Measurements from ENCODE around the gene KDELR3. TPM values are rescaled to one million over a fixed set of nuclear protein-coding genes. Genes with fewer than 3 reads are reported as not detected.

Gene KDELR3
- total and polyA plus RNA-seq, 2 donors (not counting 3 experiments of a cell fraction or from before 2014, with no cell fraction given): 28.6 to 61.3 TPM

DNA sequence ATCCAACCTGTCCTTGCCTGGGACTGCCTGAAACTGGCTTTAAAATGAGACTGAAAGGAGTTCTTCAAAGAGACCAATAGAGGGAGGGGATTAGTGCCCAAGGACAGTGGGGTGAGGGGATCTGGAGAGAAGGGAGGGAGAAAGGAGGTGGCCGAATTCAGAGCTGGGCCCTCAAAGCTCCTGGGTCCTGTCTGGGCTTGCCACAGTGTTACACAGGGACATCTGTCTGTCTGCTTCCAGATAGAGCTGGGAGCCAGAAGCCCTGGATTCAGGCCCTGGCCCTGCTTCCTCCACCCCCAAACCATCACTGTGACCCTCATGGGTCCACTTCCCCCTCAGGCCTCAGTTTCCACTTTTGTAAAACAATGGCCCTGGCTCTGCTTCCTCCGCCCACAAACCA, 16.5 kb upstream of the KDELR3 start:
- Histone ChIP-seq H4K20me1 (replicated peaks; ENCODE audit: control insufficient read depth, extremely low read depth, insufficient read depth, low read length) (no peaks in the 10 kb centered on the region), H3K4me2 (ENCODE audit: insufficient read depth, low read length) (no peak overlapping the region), H3K4me3 (replicated peaks in 1 of 3; ENCODE audit: insufficient read depth in 1 of 3, low read depth in 1 of 3, low read length in 3 of 3) (no peak overlapping the region), H3K36me3 (ENCODE audit: control insufficient read depth in 2 of 2, extremely low read depth in 1 of 2, insufficient read depth in 2 of 2, low read length in 2 of 2) (no peaks in the 10 kb centered on the region), H3K9me3 (replicated peaks; ENCODE audit: control insufficient read depth, insufficient read depth, low read length) (no peaks in the 10 kb centered on the region), H3K27me3 (ENCODE audit: control insufficient read depth in 2 of 2, insufficient read depth in 2 of 2, low read length in 2 of 2) (peaks cover 33 to 34% of the 10 kb centered on the region in 2 experiments), H3K79me2 (ENCODE audit: control insufficient read depth, insufficient read depth, low read length) (no peaks in the 10 kb centered on the region), H3K9me1 (replicated peaks; ENCODE audit: control insufficient read depth, extremely low read depth, insufficient read depth, low read length) (no peaks in the 10 kb centered on the region), H3K27ac (ENCODE audit: insufficient read depth, low read depth, low read length) (no peak overlapping the region), H2AFZ (ENCODE audit: low read depth, low read length) (no peak overlapping the region), H3K4me1 (ENCODE audit: control insufficient read depth, extremely low read depth, insufficient read depth, low read length) (no peaks in the 10 kb centered on the region), H3K9ac (replicated peaks; ENCODE audit: extremely low read depth, insufficient read depth, low read length) (no peak overlapping the region)
- TF ChIP-seq EZH2 (IDR thresholded peaks at IDR 0.05; ENCODE audit: borderline replicate concordance, low read depth, low read length, severe bottlenecking) (no peak), MYC (IDR thresholded peaks at IDR 0.05; ENCODE audit: low read depth, low read length) (no peak), POLR2AphosphoS5 (IDR thresholded peaks at IDR 0.05; ENCODE audit: insufficient read depth, low read depth, low read length) (no peak), POLR2A (IDR thresholded peaks at IDR 0.05; ENCODE audit: low read depth, low read length) (no peak), FOS (IDR thresholded peaks at IDR 0.05; ENCODE audit: borderline replicate concordance, insufficient read depth, low read length) (no peak), JUN (IDR thresholded peaks at IDR 0.05; ENCODE audit: borderline replicate concordance, insufficient read depth, insufficient read length, low read depth) (no peak)
- TF ChIP-seq, protein P1, sequence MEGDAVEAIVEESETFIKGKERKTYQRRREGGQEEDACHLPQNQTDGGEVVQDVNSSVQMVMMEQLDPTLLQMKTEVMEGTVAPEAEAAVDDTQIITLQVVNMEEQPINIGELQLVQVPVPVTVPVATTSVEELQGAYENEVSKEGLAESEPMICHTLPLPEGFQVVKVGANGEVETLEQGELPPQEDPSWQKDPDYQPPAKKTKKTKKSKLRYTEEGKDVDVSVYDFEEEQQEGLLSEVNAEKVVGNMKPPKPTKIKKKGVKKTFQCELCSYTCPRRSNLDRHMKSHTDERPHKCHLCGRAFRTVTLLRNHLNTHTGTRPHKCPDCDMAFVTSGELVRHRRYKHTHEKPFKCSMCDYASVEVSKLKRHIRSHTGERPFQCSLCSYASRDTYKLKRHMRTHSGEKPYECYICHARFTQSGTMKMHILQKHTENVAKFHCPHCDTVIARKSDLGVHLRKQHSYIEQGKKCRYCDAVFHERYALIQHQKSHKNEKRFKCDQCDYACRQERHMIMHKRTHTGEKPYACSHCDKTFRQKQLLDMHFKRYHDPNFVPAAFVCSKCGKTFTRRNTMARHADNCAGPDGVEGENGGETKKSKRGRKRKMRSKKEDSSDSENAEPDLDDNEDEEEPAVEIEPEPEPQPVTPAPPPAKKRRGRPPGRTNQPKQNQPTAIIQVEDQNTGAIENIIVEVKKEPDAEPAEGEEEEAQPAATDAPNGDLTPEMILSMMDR (IDR thresholded peaks at IDR 0.05; ENCODE audit: extremely low read depth in 1 of 2, insufficient read depth in 1 of 2, low read depth in 1 of 2, low read length in 2 of 2): no peak
- FAIRE-seq: no peak
- dilution Hi-C loops (cut with MboI; ENCODE audit: extremely low pct_ligation_motif_present, low sequenced_read_pairs): no loop called here
- ChIA-PET POLR2A (no interaction called here), CTCF (interaction anchor here (0.8 to 2.1 kb wide), 3 partner anchors 8 to 399 kb away, joined by 3 to 7 read pairs (median 3); no protein-coding TSS in a partner anchor)
- DNase-seq (ENCODE audit: low read depth, low spot score): no peak
- no TSS peak for BruUV-seq (replicated peaks)
- intact Hi-C loops (cut with micrococcal nuclease): no loop called here

Measured in endothelial cell of umbilical vein (primary cell).